Testis (tissue), 2 donors: ENCODE results near the gene TBPL1.

Experiments used
- POLR2A ChIP-seq: fragments of 450-650 bp; IDR thresholded peaks from one replicate; pipeline ENCODE4 v1.6.1; 2017; ENCODE audit warnings: antibody characterized with exemption, mild to moderate bottlenecking, moderate library complexity
- TF ChIP-seq, protein P1 (sequence below), 3 experiments: fragments of 450-650 bp in 2 of 3; fragments of 200-600 bp in 1 of 3; sonication (generic) in 1 of 3; IDR thresholded peaks; one replicate each; pipeline ENCODE4 v1.5.1; 2016 to 2019; ENCODE audit warnings: antibody characterized with exemption in 3 of 3, mild to moderate bottlenecking in 2 of 3, moderate library complexity in 1 of 3

DNA sequence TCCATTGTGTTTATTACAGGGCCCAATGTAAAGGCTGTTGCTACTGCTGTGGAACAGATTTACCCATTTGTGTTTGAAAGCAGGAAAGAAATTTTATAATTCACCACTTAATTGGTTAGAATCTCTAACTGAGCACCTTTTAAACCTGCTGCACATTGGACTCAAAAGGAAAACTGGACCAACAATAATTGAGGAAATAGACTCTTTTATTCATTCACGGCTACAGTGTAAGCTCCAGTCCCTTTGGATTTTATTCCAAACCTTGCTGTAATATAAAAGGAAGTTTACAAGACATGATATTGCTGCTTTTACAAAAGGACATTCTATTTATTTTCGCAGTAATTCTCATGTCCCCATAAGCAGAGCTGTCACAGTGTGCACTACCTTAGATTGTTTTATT lies 33.9 kb downstream of the TBPL1 start:
- TF ChIP-seq, protein P1, sequence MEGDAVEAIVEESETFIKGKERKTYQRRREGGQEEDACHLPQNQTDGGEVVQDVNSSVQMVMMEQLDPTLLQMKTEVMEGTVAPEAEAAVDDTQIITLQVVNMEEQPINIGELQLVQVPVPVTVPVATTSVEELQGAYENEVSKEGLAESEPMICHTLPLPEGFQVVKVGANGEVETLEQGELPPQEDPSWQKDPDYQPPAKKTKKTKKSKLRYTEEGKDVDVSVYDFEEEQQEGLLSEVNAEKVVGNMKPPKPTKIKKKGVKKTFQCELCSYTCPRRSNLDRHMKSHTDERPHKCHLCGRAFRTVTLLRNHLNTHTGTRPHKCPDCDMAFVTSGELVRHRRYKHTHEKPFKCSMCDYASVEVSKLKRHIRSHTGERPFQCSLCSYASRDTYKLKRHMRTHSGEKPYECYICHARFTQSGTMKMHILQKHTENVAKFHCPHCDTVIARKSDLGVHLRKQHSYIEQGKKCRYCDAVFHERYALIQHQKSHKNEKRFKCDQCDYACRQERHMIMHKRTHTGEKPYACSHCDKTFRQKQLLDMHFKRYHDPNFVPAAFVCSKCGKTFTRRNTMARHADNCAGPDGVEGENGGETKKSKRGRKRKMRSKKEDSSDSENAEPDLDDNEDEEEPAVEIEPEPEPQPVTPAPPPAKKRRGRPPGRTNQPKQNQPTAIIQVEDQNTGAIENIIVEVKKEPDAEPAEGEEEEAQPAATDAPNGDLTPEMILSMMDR (IDR thresholded peaks at IDR 0.05), result no peak
- no peak for TF ChIP-seq POLR2A
